H9 (cell line): ENCODE data around the gene SCN3A. TPM values are rescaled to one million over a fixed set of nuclear protein-coding genes. Genes with fewer than 3 reads are reported as not detected.
A peak's percentile ranks its signal among the peaks of the same experiment; 100 is the strongest.

Experiments
- DNase-seq: peaks from one replicate; pipeline ENCODE4 v3.0.0-alpha.2; 2017
- H2AFZ ChIP-seq: one replicate; pipeline ENCODE4 v1.6.1; 2013; ENCODE audit warnings: mild to moderate bottlenecking, low read length, control low read depth, moderate library complexity
- H2AK5ac ChIP-seq: 2 replicates; pipeline ENCODE4 v1.6.1; 2013; ENCODE audit warnings: low read length, control low read depth, mixed read lengths; ENCODE audit not compliant: insufficient read length
- H2BK120ac ChIP-seq: one replicate; pipeline ENCODE4 v1.6.1; 2013; ENCODE audit warnings: low read depth, mild to moderate bottlenecking, low read length, control low read depth, inconsistent platforms; ENCODE audit not compliant: poor library complexity, severe bottlenecking
- H2BK12ac ChIP-seq: 2 replicates; pipeline ENCODE4 v1.6.1; 2013; ENCODE audit warnings: low read length, control low read depth, mixed read lengths, low read depth; ENCODE audit not compliant: insufficient read length
- H2BK15ac ChIP-seq: 2 replicates; pipeline ENCODE4 v1.6.1; 2013; ENCODE audit warnings: low read depth, low read length, control low read depth
- H2BK20ac ChIP-seq: one replicate; pipeline ENCODE4 v1.6.1; 2013; ENCODE audit warnings: low read depth, mild to moderate bottlenecking, low read length, control low read depth, inconsistent platforms; ENCODE audit not compliant: poor library complexity, severe bottlenecking
- H2BK5ac ChIP-seq: 2 replicates; pipeline ENCODE4 v1.6.1; 2013; ENCODE audit warnings: low read length, control low read depth, mixed read lengths; ENCODE audit not compliant: insufficient read length
- H3K14ac ChIP-seq: 2 replicates; pipeline ENCODE4 v1.6.1; 2013; ENCODE audit warnings: low read length, control low read depth; ENCODE audit not compliant: insufficient read depth
- H3K18ac ChIP-seq: 2 replicates; pipeline ENCODE4 v1.6.1; 2013; ENCODE audit warnings: low read depth, mild to moderate bottlenecking, mixed read lengths, low read length, control low read depth; ENCODE audit not compliant: insufficient read length
- H3K23ac ChIP-seq: 2 replicates; pipeline ENCODE4 v1.6.1; 2013; ENCODE audit warnings: low read length, control low read depth, mixed read lengths, low read depth; ENCODE audit not compliant: insufficient read length
- H3K23me2 ChIP-seq: 2 replicates; pipeline ENCODE4 v1.6.1; 2013; ENCODE audit warnings: low read depth, mild to moderate bottlenecking, mixed read lengths, low read length, control low read depth; ENCODE audit not compliant: insufficient read length, poor library complexity, severe bottlenecking
- H3K27ac ChIP-seq: 2 replicates; pipeline ENCODE4 v1.5.1; 2013; ENCODE audit warnings: low read length, control low read depth, mixed read lengths, low read depth; ENCODE audit not compliant: insufficient read length
- H3K27me3 ChIP-seq: 2 replicates; pipeline ENCODE4 v1.6.1; 2013; ENCODE audit warnings: low read length, control low read depth, inconsistent platforms; ENCODE audit not compliant: insufficient read depth
- H3K4ac ChIP-seq: 2 replicates; pipeline ENCODE4 v1.6.1; 2013; ENCODE audit warnings: low read depth, mild to moderate bottlenecking, control low read depth, inconsistent platforms, low read length, moderate library complexity
- H3K4me1 ChIP-seq: 2 replicates; pipeline ENCODE4 v1.6.1; 2013; ENCODE audit warnings: low read length, control low read depth, inconsistent platforms; ENCODE audit not compliant: insufficient read depth
- H3K4me2 ChIP-seq: 2 replicates; pipeline ENCODE4 v1.6.1; 2013; ENCODE audit warnings: low read length, control low read depth, mixed read lengths; ENCODE audit not compliant: insufficient read length, insufficient read depth
- H3K56ac ChIP-seq: 2 replicates; pipeline ENCODE4 v1.6.1; 2013; ENCODE audit warnings: low read depth, mild to moderate bottlenecking, mixed read lengths, low read length, control low read depth; ENCODE audit not compliant: insufficient read length
- H3K79me1 ChIP-seq: 2 replicates; pipeline ENCODE4 v1.6.1; 2013; ENCODE audit warnings: low read depth, mild to moderate bottlenecking, moderate library complexity, low read length, control low read depth, inconsistent platforms; ENCODE audit not compliant: insufficient read depth, poor library complexity, severe bottlenecking
- H3K79me2 ChIP-seq: 2 replicates; pipeline ENCODE4 v1.6.1; 2013; ENCODE audit warnings: low read length, control low read depth, inconsistent platforms; ENCODE audit not compliant: insufficient read depth
- H3K9ac ChIP-seq: 2 replicates; pipeline ENCODE4 v1.6.1; 2013; ENCODE audit warnings: low read length, control low read depth, mixed read lengths; ENCODE audit not compliant: insufficient read length; ENCODE audit errors: extremely low read depth
- H3K9me3 ChIP-seq: one replicate; pipeline ENCODE4 v1.6.1; 2013; ENCODE audit warnings: low read depth, low read length, inconsistent platforms; ENCODE audit not compliant: control insufficient read depth
- H3T11ph ChIP-seq: one replicate; pipeline ENCODE4 v1.6.1; 2013; ENCODE audit warnings: mild to moderate bottlenecking, low read length, control low read depth, inconsistent platforms
- H4K20me1 ChIP-seq: one replicate; pipeline ENCODE4 v1.6.1; 2013; ENCODE audit not compliant: control insufficient read depth, insufficient read length, insufficient read depth
- H4K5ac ChIP-seq: 2 replicates; pipeline ENCODE4 v1.6.1; 2013; ENCODE audit warnings: low read depth, mild to moderate bottlenecking, mixed read lengths, low read length, control low read depth; ENCODE audit not compliant: insufficient read length
- H4K8ac ChIP-seq: replicated peaks from 2 replicates; pipeline ENCODE4 v1.6.1; 2013; ENCODE audit warnings: low read length, control low read depth, mixed read lengths, low read depth; ENCODE audit not compliant: insufficient read length
- H4K91ac ChIP-seq: 2 replicates; pipeline ENCODE4 v1.6.1; 2013; ENCODE audit warnings: low read depth, mild to moderate bottlenecking, moderate library complexity, mixed read lengths, low read length, control low read depth; ENCODE audit not compliant: insufficient read length
- H3K27ac Mint-ChIP-seq, 3 experiments: 2 replicates in 2 of 3; 3 replicates in 1 of 3; pipeline ENCODE4 v1.8.0; 2020 to 2021; ENCODE audit warnings: mixed read lengths in 3 of 3, mild to moderate bottlenecking in 1 of 3, moderate library complexity in 1 of 3
- H3K27me3 Mint-ChIP-seq: 2 replicates; pipeline ENCODE4 v1.8.0; 2021; ENCODE audit warnings: low read depth, mild to moderate bottlenecking, moderate library complexity, mixed read lengths
- H3K36me3 Mint-ChIP-seq, 3 experiments: 2 replicates in 2 of 3; 3 replicates in 1 of 3; pipeline ENCODE4 v1.8.0; 2020 to 2021; ENCODE audit warnings: low read depth in 3 of 3, mixed read lengths in 3 of 3; ENCODE audit not compliant: insufficient read depth in 1 of 3
- H3K4me1 Mint-ChIP-seq, 2 experiments: 2 replicates each; pipeline ENCODE4 v1.8.0; 2020; ENCODE audit warnings: mixed read lengths in 2 of 2
- H3K4me3 Mint-ChIP-seq, 2 experiments: 2 replicates in 1 of 2; 3 replicates in 1 of 2; pipeline ENCODE4 v1.8.0; 2020 to 2021; ENCODE audit warnings: mild to moderate bottlenecking in 2 of 2, mixed read lengths in 2 of 2, moderate library complexity in 1 of 2
- H3K9me3 Mint-ChIP-seq, 2 experiments: 2 replicates in 1 of 2; 3 replicates in 1 of 2; pipeline ENCODE4 v1.8.0; 2020; ENCODE audit warnings: mild to moderate bottlenecking in 2 of 2, mixed read lengths in 2 of 2, moderate library complexity in 1 of 2
- WGBS: extraction: QIAGEN DNeasy Blood & Tissue Kit; methylation state at CpG from one replicate; pipeline ENCODE4 v1.1.7; 2013; ENCODE audit warnings: missing lambda C conversion rate, low lambda C conversion rate, mixed read lengths; ENCODE audit not compliant: insufficient read length; ENCODE audit errors: extremely low coverage; 5-methylcytosine and 5-hydroxymethylcytosine counted together
- total RNA-seq: library from RNA; stranded (reverse); gene quantifications from 2 replicates; pipeline ENCODE4 v1.2.1, GENCODE V29; 2021
- TF ChIP-seq, protein P1 (sequence below): fragments of 200-600 bp; sonication (generic); conservative IDR thresholded peaks from 3 replicates; pipeline ENCODE4 v1.8.0; 2021; ENCODE audit warnings: antibody characterized with exemption, mild to moderate bottlenecking

SCN3A gene
- total RNA-seq, 1 experiment from 2014 or later = not detected

DNA sequence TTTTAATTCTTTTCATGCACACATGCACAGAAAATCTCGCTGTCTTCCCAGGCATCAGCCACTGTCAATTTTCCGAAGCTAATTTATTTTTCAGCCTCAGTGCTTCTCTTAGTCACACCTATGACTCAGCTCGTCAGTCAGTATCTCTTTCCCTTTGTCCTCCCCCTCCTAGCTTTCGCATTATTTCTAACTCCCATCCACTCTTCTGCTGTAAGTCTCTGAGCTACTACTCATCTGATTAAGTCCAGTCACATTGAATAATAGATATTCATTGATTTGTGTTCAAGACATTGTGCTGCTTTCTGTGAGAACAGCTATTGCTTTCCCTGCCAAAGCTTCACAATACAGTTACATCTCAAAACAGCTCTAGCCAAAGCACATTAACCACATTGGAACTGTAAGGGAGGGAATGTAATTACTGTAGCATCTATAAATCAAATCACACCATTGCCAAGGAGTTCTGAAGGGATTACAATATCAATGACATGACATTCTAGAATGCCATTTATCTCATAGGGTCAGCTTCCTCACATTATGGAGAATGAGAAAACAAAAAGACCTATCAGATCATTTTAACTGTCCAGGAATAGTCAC lies 89.4 kb downstream of the SCN3A start:
- no peak overlapping the region for H3K4me2 ChIP-seq
- H3K27ac ChIP-seq = no peak overlapping the region
- no peak overlapping the region for H2BK120ac ChIP-seq
- no peak overlapping the region for H2BK15ac ChIP-seq
- WGBS = no CpG with 5 or more reads among the region's 4 CpGs
- H4K5ac ChIP-seq = no peak overlapping the region
- H3K27me3 ChIP-seq = no peaks in the 10 kb centered on the region
- H3K18ac ChIP-seq = no peak overlapping the region
- no peak overlapping the region for H3K9ac ChIP-seq
- no peak overlapping the region for H3K14ac ChIP-seq
- H2BK12ac ChIP-seq = no peak overlapping the region
- no peaks in the 10 kb centered on the region for H3K79me2 ChIP-seq
- Mint-ChIP-seq H3K27ac (peak overlapping the region in 1 of 3 experiments; percentile 4; a peak in 3 of 7 replicates), H3K9me3 (no peaks in the 10 kb centered on the region; a peak in 1 of 5 replicates), H3K4me1 (peaks cover 4 to 7% of the 10 kb centered on the region in 2 experiments), H3K36me3 (no peaks in the 10 kb centered on the region), H3K27me3 (no peaks in the 10 kb centered on the region; the same call in 1 of the 2 replicates), H3K4me3 (no peak overlapping the region)
- no peak overlapping the region for H2BK5ac ChIP-seq
- H4K20me1 ChIP-seq = no peaks in the 10 kb centered on the region
- H2AK5ac ChIP-seq = no peak overlapping the region
- H3K23me2 ChIP-seq = no peaks in the 10 kb centered on the region
- no peaks in the 10 kb centered on the region for H3K9me3 ChIP-seq
- H3K23ac ChIP-seq = no peak overlapping the region
- H2BK20ac ChIP-seq = no peak overlapping the region
- H4K91ac ChIP-seq = no peak overlapping the region
- no peaks in the 10 kb centered on the region for H3K79me1 ChIP-seq
- peak overlapping the region; percentile 17 for H2AFZ ChIP-seq
- H4K8ac ChIP-seq = no peak overlapping the region
- H3K4ac ChIP-seq = no peak overlapping the region
- no peaks in the 10 kb centered on the region; the same call in 1 of the 2 replicates for H3K4me1 ChIP-seq
- DNase-seq = no peak
- no peak overlapping the region for H3T11ph ChIP-seq
- no peak overlapping the region for H3K56ac ChIP-seq
- TF ChIP-seq, protein P1, sequence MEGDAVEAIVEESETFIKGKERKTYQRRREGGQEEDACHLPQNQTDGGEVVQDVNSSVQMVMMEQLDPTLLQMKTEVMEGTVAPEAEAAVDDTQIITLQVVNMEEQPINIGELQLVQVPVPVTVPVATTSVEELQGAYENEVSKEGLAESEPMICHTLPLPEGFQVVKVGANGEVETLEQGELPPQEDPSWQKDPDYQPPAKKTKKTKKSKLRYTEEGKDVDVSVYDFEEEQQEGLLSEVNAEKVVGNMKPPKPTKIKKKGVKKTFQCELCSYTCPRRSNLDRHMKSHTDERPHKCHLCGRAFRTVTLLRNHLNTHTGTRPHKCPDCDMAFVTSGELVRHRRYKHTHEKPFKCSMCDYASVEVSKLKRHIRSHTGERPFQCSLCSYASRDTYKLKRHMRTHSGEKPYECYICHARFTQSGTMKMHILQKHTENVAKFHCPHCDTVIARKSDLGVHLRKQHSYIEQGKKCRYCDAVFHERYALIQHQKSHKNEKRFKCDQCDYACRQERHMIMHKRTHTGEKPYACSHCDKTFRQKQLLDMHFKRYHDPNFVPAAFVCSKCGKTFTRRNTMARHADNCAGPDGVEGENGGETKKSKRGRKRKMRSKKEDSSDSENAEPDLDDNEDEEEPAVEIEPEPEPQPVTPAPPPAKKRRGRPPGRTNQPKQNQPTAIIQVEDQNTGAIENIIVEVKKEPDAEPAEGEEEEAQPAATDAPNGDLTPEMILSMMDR = no peak
